NCI-H1930 (cell line): ENCODE data around the gene NKAIN4.

ENCODE experiments used
- DNase-seq, 2 experiments: peaks; one replicate each; lab custom pipeline; 2025; lab: John Stamatoyannopoulos, UW

Gene NKAIN4

GRCh38 chr20:63274381-63275228, 20.3 kb upstream of the NKAIN4 start:
- DNase-seq = no peak

- no peak for DNase-seq
Observed at GRCh38 chr20:63273635-63274380, 19.5 kb upstream of the NKAIN4 start.

- DNase-seq = no peak
Observed at GRCh38 chr20:63273059-63273579, 18.9 kb upstream of the NKAIN4 start.

GRCh38 chr20:63272105-63273058, 18.1 kb upstream of the NKAIN4 start, which contains the start of gene ARFGAP1:
TSS of gene ARFGAP1 (plus strand) at chr20:63272813. CDS start at chr20:63275581, 2,768 bp downstream.
- peak; percentile 88 to 91 for DNase-seq

GRCh38 chr20:63270606-63271325, 16.5 kb upstream of the NKAIN4 start:
- DNase-seq = no peak

GRCh38 chr20:63269724-63270123, 15.5 kb upstream of the NKAIN4 start:
- DNase-seq = no peak

- no peak for DNase-seq
Observed at GRCh38 chr20:63268671-63269439, 14.6 kb upstream of the NKAIN4 start.

- no peak for DNase-seq
Observed at GRCh38 chr20:63268256-63268655, 14.0 kb upstream of the NKAIN4 start.

GRCh38 chr20:63267691-63268090, 13.4 kb upstream of the NKAIN4 start:
- no peak for DNase-seq

GRCh38 chr20:63265891-63266515, 11.7 kb upstream of the NKAIN4 start:
- no peak for DNase-seq

GRCh38 chr20:63264519-63264918, 10.3 kb upstream of the NKAIN4 start:
- DNase-seq = no peak

- no peak for DNase-seq
Observed at GRCh38 chr20:63264000-63264399, 9.7 kb upstream of the NKAIN4 start.

GRCh38 chr20:63262836-63263235, 8.6 kb upstream of the NKAIN4 start:
- no peak for DNase-seq

GRCh38 chr20:63261795-63262528, 7.7 kb upstream of the NKAIN4 start:
- no peak for DNase-seq

- no peak for DNase-seq
Observed at GRCh38 chr20:63261060-63261794, 7.0 kb upstream of the NKAIN4 start.

- no peak for DNase-seq
Observed at GRCh38 chr20:63260521-63260920, 6.3 kb upstream of the NKAIN4 start.

- DNase-seq = no peak
Observed at GRCh38 chr20:63259734-63260460, 5.6 kb upstream of the NKAIN4 start.

GRCh38 chr20:63258781-63259180, 4.5 kb upstream of the NKAIN4 start:
- DNase-seq = no peak
